Measurements from ENCODE around the gene PCDHB7.

Gene PCDHB7

DNA sequence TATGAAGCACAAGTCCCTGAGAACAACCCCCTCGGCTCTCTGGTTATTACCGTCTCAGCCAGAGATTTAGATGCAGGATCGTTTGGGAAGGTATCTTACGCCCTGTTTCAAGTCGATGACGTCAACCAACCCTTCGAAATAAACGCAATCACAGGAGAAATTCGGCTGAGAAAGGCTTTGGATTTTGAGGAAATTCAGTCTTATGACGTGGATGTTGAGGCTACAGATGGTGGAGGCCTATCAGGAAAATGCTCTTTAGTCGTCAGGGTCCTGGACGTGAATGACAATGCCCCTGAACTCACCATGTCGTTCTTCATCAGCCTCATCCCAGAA, 21.5 kb upstream of the PCDHB7 start:
- TF ChIP-seq ZBTB7A (IDR thresholded peaks at IDR 0.05; ENCODE audit: low read depth) (no peak), CEBPB (IDR thresholded peaks at IDR 0.05) (no peak), EGR1 (IDR thresholded peaks at IDR 0.05) (no peak), TAF1 (IDR thresholded peaks at IDR 0.05; ENCODE audit: low read depth) (no peak), YY1 (IDR thresholded peaks at IDR 0.05; ENCODE audit: low read depth) (no peak), NFIC (IDR thresholded peaks at IDR 0.05) (no peak), TEAD4 (IDR thresholded peaks at IDR 0.05) (no peak), CREB1 (IDR thresholded peaks at IDR 0.05; ENCODE audit: low read depth) (no peak), TCF12 (IDR thresholded peaks at IDR 0.05; ENCODE audit: low read depth) (no peak), EP300 (IDR thresholded peaks at IDR 0.05; ENCODE audit: borderline replicate concordance) (no peak), FOXM1 (IDR thresholded peaks at IDR 0.05; ENCODE audit: borderline replicate concordance, low read depth) (no peak), RAD21 (IDR thresholded peaks at IDR 0.05; ENCODE audit: low read depth) (no peak)
- TF ChIP-seq, protein P1, sequence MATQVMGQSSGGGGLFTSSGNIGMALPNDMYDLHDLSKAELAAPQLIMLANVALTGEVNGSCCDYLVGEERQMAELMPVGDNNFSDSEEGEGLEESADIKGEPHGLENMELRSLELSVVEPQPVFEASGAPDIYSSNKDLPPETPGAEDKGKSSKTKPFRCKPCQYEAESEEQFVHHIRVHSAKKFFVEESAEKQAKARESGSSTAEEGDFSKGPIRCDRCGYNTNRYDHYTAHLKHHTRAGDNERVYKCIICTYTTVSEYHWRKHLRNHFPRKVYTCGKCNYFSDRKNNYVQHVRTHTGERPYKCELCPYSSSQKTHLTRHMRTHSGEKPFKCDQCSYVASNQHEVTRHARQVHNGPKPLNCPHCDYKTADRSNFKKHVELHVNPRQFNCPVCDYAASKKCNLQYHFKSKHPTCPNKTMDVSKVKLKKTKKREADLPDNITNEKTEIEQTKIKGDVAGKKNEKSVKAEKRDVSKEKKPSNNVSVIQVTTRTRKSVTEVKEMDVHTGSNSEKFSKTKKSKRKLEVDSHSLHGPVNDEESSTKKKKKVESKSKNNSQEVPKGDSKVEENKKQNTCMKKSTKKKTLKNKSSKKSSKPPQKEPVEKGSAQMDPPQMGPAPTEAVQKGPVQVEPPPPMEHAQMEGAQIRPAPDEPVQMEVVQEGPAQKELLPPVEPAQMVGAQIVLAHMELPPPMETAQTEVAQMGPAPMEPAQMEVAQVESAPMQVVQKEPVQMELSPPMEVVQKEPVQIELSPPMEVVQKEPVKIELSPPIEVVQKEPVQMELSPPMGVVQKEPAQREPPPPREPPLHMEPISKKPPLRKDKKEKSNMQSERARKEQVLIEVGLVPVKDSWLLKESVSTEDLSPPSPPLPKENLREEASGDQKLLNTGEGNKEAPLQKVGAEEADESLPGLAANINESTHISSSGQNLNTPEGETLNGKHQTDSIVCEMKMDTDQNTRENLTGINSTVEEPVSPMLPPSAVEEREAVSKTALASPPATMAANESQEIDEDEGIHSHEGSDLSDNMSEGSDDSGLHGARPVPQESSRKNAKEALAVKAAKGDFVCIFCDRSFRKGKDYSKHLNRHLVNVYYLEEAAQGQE (IDR thresholded peaks at IDR 0.05; ENCODE audit: low read depth), result no peak
- TF ChIP-seq, protein P2, sequence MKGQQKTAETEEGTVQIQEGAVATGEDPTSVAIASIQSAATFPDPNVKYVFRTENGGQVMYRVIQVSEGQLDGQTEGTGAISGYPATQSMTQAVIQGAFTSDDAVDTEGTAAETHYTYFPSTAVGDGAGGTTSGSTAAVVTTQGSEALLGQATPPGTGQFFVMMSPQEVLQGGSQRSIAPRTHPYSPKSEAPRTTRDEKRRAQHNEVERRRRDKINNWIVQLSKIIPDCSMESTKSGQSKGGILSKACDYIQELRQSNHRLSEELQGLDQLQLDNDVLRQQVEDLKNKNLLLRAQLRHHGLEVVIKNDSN (IDR thresholded peaks at IDR 0.05), result no peak
- TF ChIP-seq, protein P3, sequence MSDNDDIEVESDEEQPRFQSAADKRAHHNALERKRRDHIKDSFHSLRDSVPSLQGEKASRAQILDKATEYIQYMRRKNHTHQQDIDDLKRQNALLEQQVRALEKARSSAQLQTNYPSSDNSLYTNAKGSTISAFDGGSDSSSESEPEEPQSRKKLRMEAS (IDR thresholded peaks at IDR 0.05), result no peak

DNA sequence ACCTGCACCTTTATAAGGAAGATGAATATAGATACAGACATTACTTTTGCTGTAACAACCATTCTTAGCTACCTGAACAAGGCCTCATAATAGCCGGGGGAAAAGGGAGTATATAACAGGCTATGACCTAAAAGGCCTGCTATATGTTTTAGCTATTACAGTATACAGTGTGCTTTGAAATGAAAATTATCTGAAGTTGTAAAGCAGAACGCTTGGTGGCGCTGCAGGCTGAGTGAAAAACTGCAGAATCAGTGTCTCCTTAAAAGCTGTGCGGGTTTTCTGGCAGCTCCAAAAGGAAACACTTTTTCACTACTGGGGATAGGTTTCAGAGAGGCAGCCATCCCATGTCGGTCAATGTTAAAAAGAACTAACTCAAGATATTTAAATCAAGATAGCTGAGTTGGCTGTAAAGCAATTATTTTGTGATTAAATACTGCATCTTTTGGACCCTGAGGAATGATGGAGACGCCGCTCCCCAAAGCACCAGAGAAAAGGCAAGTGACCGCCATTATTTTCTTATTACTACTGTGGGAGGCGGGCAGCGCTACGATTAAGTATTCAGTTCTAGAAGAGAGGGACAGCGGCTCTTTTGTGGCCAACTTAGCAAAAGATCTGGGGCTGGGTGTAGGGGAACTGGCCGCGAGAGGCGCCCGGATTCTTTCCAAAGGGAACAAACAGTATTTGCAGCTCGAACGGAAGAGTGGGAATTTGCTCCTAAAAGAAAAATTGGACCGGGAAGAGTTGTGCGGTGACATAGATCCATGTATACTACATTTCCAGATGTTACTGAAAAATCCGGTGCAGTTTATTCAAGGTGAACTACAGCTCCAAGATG, 16.7 kb upstream of the PCDHB7 start:
- TF ChIP-seq, protein P3 (IDR thresholded peaks at IDR 0.05), result no peak
- no peak for TF ChIP-seq CREB1 (IDR thresholded peaks at IDR 0.05; ENCODE audit: low read depth)
- TF ChIP-seq, protein P1 (IDR thresholded peaks at IDR 0.05; ENCODE audit: low read depth), result no peak
- no peak for TF ChIP-seq TAF1 (IDR thresholded peaks at IDR 0.05; ENCODE audit: low read depth)
- TF ChIP-seq EGR1 (IDR thresholded peaks at IDR 0.05), result no peak
- TF ChIP-seq TEAD4 (IDR thresholded peaks at IDR 0.05), result no peak
- TF ChIP-seq FOXM1 (IDR thresholded peaks at IDR 0.05; ENCODE audit: borderline replicate concordance, low read depth), result no peak
- no peak for TF ChIP-seq TCF12 (IDR thresholded peaks at IDR 0.05; ENCODE audit: low read depth)
- no peak for TF ChIP-seq ZBTB7A (IDR thresholded peaks at IDR 0.05; ENCODE audit: low read depth)
- TF ChIP-seq EP300 (IDR thresholded peaks at IDR 0.05; ENCODE audit: borderline replicate concordance), result no peak
- TF ChIP-seq, protein P2 (IDR thresholded peaks at IDR 0.05), result no peak
- TF ChIP-seq NFIC (IDR thresholded peaks at IDR 0.05), result no peak
- no peak for TF ChIP-seq CEBPB (IDR thresholded peaks at IDR 0.05)
- TF ChIP-seq YY1 (IDR thresholded peaks at IDR 0.05; ENCODE audit: low read depth), result no peak

DNA sequence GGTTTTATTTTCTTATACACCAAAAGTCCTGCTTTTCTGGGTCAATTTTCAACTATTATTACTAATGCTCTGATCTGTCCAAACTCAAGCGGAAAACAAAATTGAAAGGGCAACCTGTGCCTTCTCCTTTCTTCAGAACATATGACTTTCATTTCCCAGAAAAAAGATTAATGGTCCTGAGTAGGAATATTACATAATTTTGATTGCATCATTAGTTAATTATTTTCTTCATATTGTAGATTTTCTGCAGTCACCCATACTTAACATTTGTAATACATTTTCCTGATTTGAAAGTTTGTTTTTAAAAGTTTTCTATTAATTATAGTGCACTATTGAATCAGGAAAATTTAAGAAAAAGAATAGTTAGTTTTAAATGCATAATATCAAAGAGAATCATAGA, 3.5 kb downstream of the PCDHB7 start:
- TF ChIP-seq ZBTB7A (IDR thresholded peaks at IDR 0.05; ENCODE audit: low read depth), result no peak
- TF ChIP-seq, protein P1 (IDR thresholded peaks at IDR 0.05; ENCODE audit: low read depth), result no peak
- TF ChIP-seq, protein P3 (IDR thresholded peaks at IDR 0.05), result no peak
- no peak for TF ChIP-seq TEAD4 (IDR thresholded peaks at IDR 0.05)
- no peak for TF ChIP-seq EP300 (IDR thresholded peaks at IDR 0.05; ENCODE audit: borderline replicate concordance)
- no peak for TF ChIP-seq TCF12 (IDR thresholded peaks at IDR 0.05; ENCODE audit: low read depth)
- TF ChIP-seq RAD21 (IDR thresholded peaks at IDR 0.05; ENCODE audit: low read depth), result no peak
- TF ChIP-seq TAF1 (IDR thresholded peaks at IDR 0.05; ENCODE audit: low read depth), result no peak
- no peak for TF ChIP-seq YY1 (IDR thresholded peaks at IDR 0.05; ENCODE audit: low read depth)
- TF ChIP-seq CREB1 (IDR thresholded peaks at IDR 0.05; ENCODE audit: low read depth), result no peak
- no peak for TF ChIP-seq EGR1 (IDR thresholded peaks at IDR 0.05)

Measured in Ishikawa (cell line).